HepG2 (cell line): ENCODE data around the gene CD79A.

ENCODE experiments used
- KLF16 ChIP-seq, 2 experiments: sonication (generic) in 1 of 2; formaldehyde crosslinking in 1 of 2; IDR thresholded peaks; 2 replicates each; pipeline versions ENCODE4 v1.6.1 to v1.8.0; 2016 to 2023; ENCODE audit warnings: missing genetic modification reagents in 2 of 2, missing compliant biosample characterization in 1 of 2
- KLF9 ChIP-seq: IDR thresholded peaks from 2 replicates; pipeline ENCODE4 v1.6.1; 2016; ENCODE audit warnings: low read depth
- MAFK ChIP-seq, 2 experiments: IDR thresholded peaks in 1 of 2; conservative IDR thresholded peaks in 1 of 2; 2 replicates each; pipeline ENCODE4 v1.6.1; 2011; ENCODE audit warnings: improper control_type of control experiment in 2 of 2, low read length in 2 of 2
- NR3C1 ChIP-seq: sonication (generic); formaldehyde crosslinking; IDR thresholded peaks from 2 replicates; pipeline ENCODE4 v1.4.0; 2020; ENCODE audit warnings: missing genetic modification reagents
- RFX5 ChIP-seq: IDR thresholded peaks from 2 replicates; pipeline ENCODE4 v1.6.1; 2011; ENCODE audit warnings: low read depth, low read length, improper control_type of control experiment
- TAF1 ChIP-seq: sonication (generic); formaldehyde crosslinking; IDR thresholded peaks from 2 replicates; pipeline ENCODE4 v1.4.0; 2020; ENCODE audit warnings: missing genetic modification reagents
- ZNF121 ChIP-seq: sonication (generic); formaldehyde crosslinking; IDR thresholded peaks from 2 replicates; pipeline ENCODE4 v1.5.0; 2020; ENCODE audit warnings: mild to moderate bottlenecking, missing genetic modification reagents
- ZNF263 ChIP-seq: sonication (generic); formaldehyde crosslinking; IDR thresholded peaks from 2 replicates; pipeline ENCODE4 v1.4.0; 2020; ENCODE audit warnings: missing genetic modification reagents

- no peak for TF ChIP-seq RFX5
- no peak for TF ChIP-seq ZNF121
- no peak for TF ChIP-seq ZNF263
- no peak for TF ChIP-seq TAF1
- no peak for TF ChIP-seq KLF16 (CRISPR knock-in tag; IDR thresholded peaks at IDR 0.05)
- no peak for TF ChIP-seq KLF9
- TF ChIP-seq NR3C1 (CRISPR knock-in tag): no peak
- no peak for TF ChIP-seq MAFK (conservative IDR thresholded peaks at IDR 0.05 in 1 of 2, IDR thresholded peaks at IDR 0.05 in 1 of 2; ENCODE audit: low read length in 2 of 2)
These were observed 15.2 kb upstream of the CD79A start for GRCh38 chr19:41861846-41862245.
